ENCODE data around the gene GPD2.
A peak's percentile ranks its signal among the peaks of the same experiment; 100 is the strongest.

The GPD2 gene

GRCh38 chr2:156435718-156436496, at the start of gene GPD2:
GPD2 (plus strand) TSS chr2:156436379; CDS start chr2:156476106, 39,727 bp downstream.
- DNase-seq, result peak; percentile 58

GRCh38 chr2:156394033-156394741, 42.0 kb upstream of the GPD2 start:
- no peak for DNase-seq

- DNase-seq, result no peak
Observed at GRCh38 chr2:156396126-156396525, 40.1 kb upstream of the GPD2 start.

GRCh38 chr2:156397229-156397628, 39.0 kb upstream of the GPD2 start:
- no peak for DNase-seq

GRCh38 chr2:156398176-156398575, 38.0 kb upstream of the GPD2 start:
- no peak for DNase-seq

GRCh38 chr2:156399224-156399949, 36.8 kb upstream of the GPD2 start:
- no peak for DNase-seq

- peak; percentile 85 for DNase-seq
Observed at GRCh38 chr2:156399950-156400705, 36.1 kb upstream of the GPD2 start.

GRCh38 chr2:156400706-156401678, 35.2 kb upstream of the GPD2 start:
- DNase-seq, result peak; percentile 79

GRCh38 chr2:156401861-156402260, 34.3 kb upstream of the GPD2 start:
- DNase-seq, result no peak

GRCh38 chr2:156405586-156405985, 30.6 kb upstream of the GPD2 start:
- DNase-seq, result no peak

- DNase-seq, result no peak
Observed at GRCh38 chr2:156411835-156412234, 24.3 kb upstream of the GPD2 start.

- DNase-seq, result no peak
Observed at GRCh38 chr2:156421851-156422250, 14.3 kb upstream of the GPD2 start.

- DNase-seq, result peak; percentile 75
Observed at GRCh38 chr2:156423674-156424282, 12.4 kb upstream of the GPD2 start.

GRCh38 chr2:156427074-156427473, 9.1 kb upstream of the GPD2 start:
- no peak for DNase-seq

GRCh38 chr2:156429211-156429610, 7.0 kb upstream of the GPD2 start:
- DNase-seq, result no peak

- DNase-seq, result no peak
Observed at GRCh38 chr2:156430236-156430979, 5.8 kb upstream of the GPD2 start.

- DNase-seq, result no peak
Observed at GRCh38 chr2:156430980-156431358, 5.2 kb upstream of the GPD2 start.

GRCh38 chr2:156434461-156435291, 1.5 kb upstream of the GPD2 start:
- DNase-seq, result no peak

- DNase-seq, result no peak
Observed at GRCh38 chr2:156435396-156435717, 822 bp upstream of the GPD2 start.

Data from NCI-H2029 treated with DMSO at 0.1 percent for 48 hours (cell line).